Lung (tissue), 12 donors: ENCODE measurements around the gene CERK. TPM values are rescaled to one million over a fixed set of nuclear protein-coding genes. Genes with fewer than 3 reads are reported as not detected.

Experiments used
- ATAC-seq: fragments of 200-7000 bp; cut with Tn5 transposase; one replicate; pipeline ENCODE4 v1.9.1; 2020; ENCODE audit warnings: moderate number of reproducible peaks; ENCODE audit not compliant: insufficient read depth, low FRiP score
- DNase-seq, 3 donors: peaks; one replicate each; pipeline ENCODE4 v3.0.0-alpha.2; 2013 to 2017
- H3K27ac ChIP-seq, 2 donors: one replicate each; pipeline ENCODE4 v1.5.1; 2013; ENCODE audit warnings: mild to moderate bottlenecking in 2 of 2, moderate library complexity in 2 of 2, control low read depth in 1 of 2, inconsistent platforms in 1 of 2, low read depth in 1 of 2, low read length in 1 of 2
- H3K27me3 ChIP-seq, 3 donors: one replicate each; pipeline ENCODE4 v1.5.1; 2013; ENCODE audit warnings: low read length in 2 of 3; ENCODE audit not compliant: control insufficient read depth in 3 of 3, insufficient read depth in 3 of 3
- H3K36me3 ChIP-seq, 4 donors: one replicate each; pipeline ENCODE4 v1.5.1; 2013; ENCODE audit warnings: low read length in 4 of 4, mild to moderate bottlenecking in 1 of 4, moderate library complexity in 1 of 4; ENCODE audit not compliant: control insufficient read depth in 4 of 4, insufficient read depth in 4 of 4
- H3K4me1 ChIP-seq, 5 donors: one replicate each; pipeline ENCODE4 v1.5.1; 2013; ENCODE audit warnings: low read length in 5 of 5, mild to moderate bottlenecking in 2 of 5, moderate library complexity in 1 of 5; ENCODE audit not compliant: control insufficient read depth in 5 of 5, insufficient read depth in 5 of 5
- H3K4me3 ChIP-seq: one replicate; pipeline ENCODE4 v1.5.1; 2013; ENCODE audit warnings: mild to moderate bottlenecking, control low read depth, moderate library complexity
- H3K9ac ChIP-seq, 2 donors: one replicate each; pipeline ENCODE4 v1.5.1; 2013; ENCODE audit warnings: low read length in 2 of 2, control low read depth in 1 of 2; ENCODE audit not compliant: insufficient read depth in 1 of 2
- H3K9me3 ChIP-seq, 4 donors: one replicate each; pipeline ENCODE4 v1.5.1; 2013; ENCODE audit warnings: low read length in 3 of 4, mild to moderate bottlenecking in 1 of 4, moderate library complexity in 1 of 4; ENCODE audit not compliant: control insufficient read depth in 4 of 4, insufficient read depth in 3 of 4
- CTCF ChIP-seq: IDR thresholded peaks from 2 replicates; pipeline ENCODE4 v1.5.1; 2012; ENCODE audit warnings: mild to moderate bottlenecking; ENCODE audit errors: control extremely low read depth, extremely low read depth
- WGBS, 2 donors: extraction: QIAGEN DNeasy Blood & Tissue Kit; methylation state at CpG; one replicate each; pipeline ENCODE4 v1.1.7; 2013; 5-methylcytosine and 5-hydroxymethylcytosine counted together
- polyA plus RNA-seq, 2 donors: library from polyadenylated mRNA; stranded (reverse); fragments of 200-250 nt; gene quantifications; one replicate each; pipeline ENCODE4 v1.2.1, GENCODE V29; 2013
- total RNA-seq, 2 donors: library from RNA; depleted of rRNA in 1 of 2; stranded (reverse); fragments of >200 nt in 1 of 2; gene quantifications; one replicate each; pipeline ENCODE4 v1.2.1, GENCODE V29; 2014 to 2021
- donor health status: control.
- donor health status: control.
- donor health status: Bipolar disorder and iron deficiency.
- donor health status: healthy.
- donor health status: DM: yes; HTN: yes; CAD: no.

The CERK gene
- total and polyA plus RNA-seq, 4 donors, result 12.1 to 36.2 (median 31.7) TPM

GRCh38 chr22:46774253-46774979 is 36.4 kb upstream of the CERK start:
- Histone ChIP-seq H3K9ac (no peak overlapping the region), H3K4me3 (no peak overlapping the region), H3K36me3 (peaks cover 0 to 1% (median 0%) of the 10 kb centered on the region in 4 donors), H3K27me3 (no peaks in the 10 kb centered on the region), H3K27ac (peak overlapping the region in 1 of 2 donors; percentile 80), H3K4me1 (peaks cover 5 to 45% (median 8%) of the 10 kb centered on the region in 5 donors), H3K9me3 (no peaks in the 10 kb centered on the region)
- ATAC-seq (no peak), DNase-seq (peak in 1 of 3 donors; percentile 18)
- WGBS, 2 donors, result 43 to 67% methylated on average over 24 of the region's 24 CpGs
- TF ChIP-seq CTCF, result no peak

- Histone ChIP-seq H3K36me3 (peaks cover 0 to 1% (median 0%) of the 10 kb centered on the region in 4 donors), H3K9ac (no peak overlapping the region), H3K4me3 (no peak overlapping the region), H3K27ac (peak overlapping the region in 1 of 2 donors; percentile 80), H3K4me1 (peaks cover 5 to 53% (median 8%) of the 10 kb centered on the region in 5 donors), H3K27me3 (no peaks in the 10 kb centered on the region), H3K9me3 (no peaks in the 10 kb centered on the region)
- DNase-seq (no peak), ATAC-seq (no peak)
- 76 to 83% methylated on average over 10 of the region's 10 CpGs for WGBS, 2 donors
- no peak for TF ChIP-seq CTCF
Observed at GRCh38 chr22:46773076-46773475, 35.0 kb upstream of the CERK start.

- peaks cover 0 to 37% (median 0%) of the 10 kb centered on the region in 5 donors for H3K4me1 ChIP-seq
- H3K36me3 ChIP-seq, result peaks cover 0 to 1% (median 0%) of the 10 kb centered on the region in 4 donors
- H3K9ac ChIP-seq, result peak overlapping the region in 1 of 2 donors; percentile 28
- no peak overlapping the region for H3K4me3 ChIP-seq
- ATAC-seq, result no peak
- no peak for DNase-seq
- H3K9me3 ChIP-seq, result no peaks in the 10 kb centered on the region
- no peak for TF ChIP-seq CTCF
- 25 to 39% methylated on average over 9 of the region's 9 CpGs for WGBS, 2 donors
- H3K27me3 ChIP-seq, result no peaks in the 10 kb centered on the region
- H3K27ac ChIP-seq, result peak overlapping the region; percentile 7 to 75
Observed at GRCh38 chr22:46770726-46771125, 32.7 kb upstream of the CERK start.
